CD14-positive monocyte (primary cell): Measurements from ENCODE around the gene FANCI. TPM values are rescaled to one million over a fixed set of nuclear protein-coding genes. Genes with fewer than 3 reads are reported as not detected.

Source experiments
- DNase-seq, 3 donors: peaks; one replicate each; pipeline ENCODE4 v3.0.0-alpha.2; 2011 to 2022
- H2AFZ ChIP-seq: 2 replicates; pipeline ENCODE4 v1.6.0; 2012; ENCODE audit warnings: mild to moderate bottlenecking, low read depth, low read length, inconsistent platforms; ENCODE audit not compliant: insufficient read depth, poor library complexity, severe bottlenecking
- H3K27ac ChIP-seq, 2 donors: 1 replicate in 1 of 2; 2 replicates in 1 of 2; pipeline ENCODE4 v1.5.1; 2012 to 2013; ENCODE audit warnings: low read length in 2 of 2, control low read depth in 1 of 2, inconsistent platforms in 1 of 2, low read depth in 1 of 2, mild to moderate bottlenecking in 1 of 2
- H3K27me3 ChIP-seq, 2 donors: one replicate each; pipeline versions ENCODE4 v1.6.0 to v1.6.1; 2011 to 2013; ENCODE audit warnings: low read length in 2 of 2; ENCODE audit not compliant: control insufficient read depth in 2 of 2, insufficient read depth in 2 of 2
- H3K36me3 ChIP-seq, 2 donors: replicated peaks in 1 of 2; 1 replicate in 1 of 2; 2 replicates in 1 of 2; pipeline versions ENCODE4 v1.5.1 to v1.6.1; 2012 to 2013; ENCODE audit warnings: low read length in 2 of 2, control low read depth in 1 of 2, inconsistent platforms in 1 of 2, mild to moderate bottlenecking in 1 of 2; ENCODE audit not compliant: insufficient read depth in 2 of 2, control insufficient read depth in 1 of 2
- H3K4me1 ChIP-seq, 2 donors: 1 replicate in 1 of 2; 2 replicates in 1 of 2; pipeline versions ENCODE4 v1.5.1 to v1.6.1; 2012 to 2013; ENCODE audit warnings: low read length in 2 of 2, control low read depth in 1 of 2, inconsistent platforms in 1 of 2, mild to moderate bottlenecking in 1 of 2, moderate library complexity in 1 of 2; ENCODE audit not compliant: insufficient read depth in 2 of 2, control insufficient read depth in 1 of 2
- H3K4me2 ChIP-seq: replicated peaks from 2 replicates; pipeline ENCODE3; 2012; ENCODE audit warnings: low read length, moderate library complexity, mild to moderate bottlenecking; ENCODE audit not compliant: poor library complexity, severe bottlenecking; ENCODE audit errors: extremely low read depth
- H3K4me3 ChIP-seq, 3 experiments: fragments of 200-600 bp in 1 of 3; sonication (generic) in 1 of 3; replicated peaks in 1 of 3; 1 replicate in 2 of 3; 2 replicates in 1 of 3; pipeline ENCODE4 v1.5.1; 2011 to 2013; ENCODE audit warnings: low read length in 3 of 3, mild to moderate bottlenecking in 3 of 3, control low read depth in 2 of 3, low read depth in 2 of 3, inconsistent platforms in 1 of 3, moderate library complexity in 1 of 3
- H3K79me2 ChIP-seq: 2 replicates; pipeline ENCODE4 v1.6.0; 2012; ENCODE audit warnings: mild to moderate bottlenecking, control low read depth, inconsistent platforms, low read length, moderate library complexity; ENCODE audit not compliant: insufficient read depth
- H3K9ac ChIP-seq: 2 replicates; pipeline ENCODE4 v1.6.0; 2017; ENCODE audit warnings: low read length, mild to moderate bottlenecking; ENCODE audit not compliant: insufficient read depth, poor library complexity, severe bottlenecking
- H3K9me3 ChIP-seq, 2 donors: replicated peaks in 1 of 2; 1 replicate in 1 of 2; 2 replicates in 1 of 2; pipeline versions ENCODE4 v1.5.1 to v1.6.1; 2012 to 2013; ENCODE audit warnings: low read length in 2 of 2, control low read depth in 1 of 2; ENCODE audit not compliant: control insufficient read depth in 1 of 2, insufficient read depth in 1 of 2
- H4K20me1 ChIP-seq: 2 replicates; pipeline ENCODE4 v1.6.0; 2012; ENCODE audit warnings: mild to moderate bottlenecking, low read length, control low read depth, moderate library complexity; ENCODE audit not compliant: insufficient read depth
- H3K27ac Mint-ChIP-seq, 7 donors: one replicate each; pipeline ENCODE4 v1.8.0; 2020; ENCODE audit warnings: mild to moderate bottlenecking in 7 of 7, mixed read lengths in 7 of 7, moderate library complexity in 6 of 7, inconsistent platforms in 2 of 7
- H3K27me3 Mint-ChIP-seq, 3 donors: one replicate each; pipeline ENCODE4 v1.8.0; 2021 to 2022; ENCODE audit warnings: low read depth in 3 of 3, mild to moderate bottlenecking in 3 of 3, mixed read lengths in 3 of 3, moderate library complexity in 3 of 3, inconsistent platforms in 1 of 3
- H3K36me3 Mint-ChIP-seq, 2 donors: one replicate each; pipeline ENCODE4 v1.8.0; 2020; ENCODE audit warnings: mixed read lengths in 2 of 2, inconsistent platforms in 1 of 2, mild to moderate bottlenecking in 1 of 2
- H3K4me1 Mint-ChIP-seq: one replicate; pipeline ENCODE4 v1.8.0; 2020; ENCODE audit warnings: mild to moderate bottlenecking, mixed read lengths
- H3K4me3 Mint-ChIP-seq, 2 donors: one replicate each; pipeline ENCODE4 v1.8.0; 2020; ENCODE audit warnings: mild to moderate bottlenecking in 2 of 2, mixed read lengths in 2 of 2, moderate library complexity in 1 of 2
- H3K9me3 Mint-ChIP-seq, 7 donors: one replicate each; pipeline ENCODE4 v1.8.0; 2020 to 2022; ENCODE audit warnings: mixed read lengths in 7 of 7, mild to moderate bottlenecking in 6 of 7, moderate library complexity in 6 of 7, inconsistent platforms in 2 of 7
- CTCF ChIP-seq: fragments of 200-600 bp; IDR thresholded peaks from one replicate; pipeline ENCODE4 v1.8.0; 2022; ENCODE audit warnings: antibody characterized with exemption, mild to moderate bottlenecking
- WGBS: methylation state at CpG from one replicate; pipeline ENCODE4 v1.1.5; 2013; ENCODE audit warnings: missing lambda C conversion rate; ENCODE audit not compliant: insufficient coverage; 5-methylcytosine and 5-hydroxymethylcytosine counted together
- intact Hi-C, 2 donors: fragments of 100-400 bp; cut with micrococcal nuclease; formaldehyde crosslinking; loops; one replicate each; pipeline versions ENCODE4 v1.15.0 to v1.15.1; 2023
- polyA plus RNA-seq, 3 donors: library from polyadenylated mRNA; depleted of rRNA in 1 of 3; unstranded in 2 of 3; stranded (reverse) in 1 of 3; fragments of 300-500 nt in 2 of 3; fragments of >200 nt in 1 of 3; fragmentation: Illumina TruSeq in 2 of 3; gene quantifications; 1 replicate in 2 of 3; 2 replicates in 1 of 3; pipeline ENCODE4 v1.2.3, GENCODE V29; 2012 to 2021

The FANCI gene
- polyA plus RNA-seq, 3 donors, result 1.4 to 2.6 (median 1.5) TPM

DNA sequence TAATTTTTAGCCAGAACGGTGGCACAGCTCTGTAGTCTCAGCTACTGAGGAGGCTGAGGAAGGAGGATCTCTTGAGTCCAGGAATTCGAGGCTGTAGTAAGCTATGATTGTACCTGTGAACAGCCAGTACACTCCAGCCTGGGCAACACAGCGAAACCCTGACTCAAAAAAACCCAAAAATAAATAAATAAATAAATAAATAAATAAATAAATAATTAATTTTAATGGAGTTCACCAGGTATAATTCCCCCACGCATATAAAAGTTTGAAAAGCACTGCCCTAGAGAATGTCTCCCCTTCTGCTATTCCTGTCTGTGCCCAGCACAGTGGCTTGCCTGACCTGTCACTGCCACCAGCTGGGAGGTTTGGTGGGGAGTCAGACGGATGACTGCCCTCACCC lies 18.2 kb upstream of the FANCI start:
- no peak for TF ChIP-seq CTCF
- H3K9ac ChIP-seq, result no peak overlapping the region
- 92% methylated on average over 2 of the region's 5 CpGs for WGBS

GRCh38 chr15:89226359-89227221 lies 17.2 kb upstream of the FANCI start:
- intact Hi-C loops, result no loop called here
- Histone ChIP-seq H3K27me3 (no peaks in the 10 kb centered on the region), H3K9ac (no peak overlapping the region), H3K4me1 (no peaks in the 10 kb centered on the region), H3K4me2 (no peak overlapping the region), H3K9me3 (no peaks in the 10 kb centered on the region), H3K79me2 (no peaks in the 10 kb centered on the region), H4K20me1 (no peaks in the 10 kb centered on the region), H3K4me3 (no peak overlapping the region), H3K27ac (no peak overlapping the region), H3K36me3 (no peaks in the 10 kb centered on the region), H2AFZ (no peak overlapping the region)
- Mint-ChIP-seq H3K4me3 (no peak overlapping the region), H3K36me3 (no peaks in the 10 kb centered on the region), H3K27ac (no peak overlapping the region), H3K4me1 (no peaks in the 10 kb centered on the region), H3K9me3 (no peaks in the 10 kb centered on the region), H3K27me3 (peaks cover 0 to 11% (median 2%) of the 10 kb centered on the region in 3 donors)
- no peak for TF ChIP-seq CTCF
- DNase-seq, result no peak
- WGBS, result 97% methylated on average over 9 of the region's 14 CpGs

More for the DNA sequence above, 18.2 kb upstream of the FANCI start:
- no peaks in the 10 kb centered on the region for H3K4me1 Mint-ChIP-seq
- no peak overlapping the region for H3K4me3 Mint-ChIP-seq
- H3K9me3 ChIP-seq, result no peaks in the 10 kb centered on the region
- H3K36me3 ChIP-seq, result no peaks in the 10 kb centered on the region
- intact Hi-C loops, result no loop called here
- H2AFZ ChIP-seq, result no peak overlapping the region
- no peak overlapping the region for H3K27ac Mint-ChIP-seq
- no peaks in the 10 kb centered on the region for H3K4me1 ChIP-seq
- H3K36me3 Mint-ChIP-seq, result no peaks in the 10 kb centered on the region
- DNase-seq, result no peak
- H3K4me2 ChIP-seq, result no peak overlapping the region
- no peaks in the 10 kb centered on the region for H3K27me3 ChIP-seq
- H3K4me3 ChIP-seq, result no peak overlapping the region
- H3K27me3 Mint-ChIP-seq, result peaks cover under 1 to 4% (median 3%) of the 10 kb centered on the region in 3 donors
- H3K79me2 ChIP-seq, result no peaks in the 10 kb centered on the region
- H3K27ac ChIP-seq, result no peak overlapping the region
- no peaks in the 10 kb centered on the region for H3K9me3 Mint-ChIP-seq
- H4K20me1 ChIP-seq, result no peaks in the 10 kb centered on the region
